Adrenal gland (tissue), 12 donors: ENCODE measurements around the gene GSE1. TPM values are rescaled to one million over a fixed set of nuclear protein-coding genes. Genes with fewer than 3 reads are reported as not detected.

Experiments used
- DNase-seq, 7 donors: peaks; one replicate each; pipeline ENCODE4 v3.0.0-alpha.2; 2019 to 2020
- H3K27ac ChIP-seq, 5 donors: fragments of 200-600 bp; sonication (generic) in 4 of 5; 1 replicate in 3 of 5; 2 replicates in 2 of 5; pipeline versions ENCODE4 v1.5.1 to v1.8.0; 2016 to 2020; ENCODE audit warnings: mild to moderate bottlenecking in 1 of 5
- H3K27me3 ChIP-seq: fragments of 200-600 bp; 2 replicates; pipeline ENCODE4 v1.8.0; 2021
- H3K36me3 ChIP-seq, 2 donors: fragments of 200-600 bp; replicated peaks in 1 of 2; 1 replicate in 1 of 2; 2 replicates in 1 of 2; pipeline versions ENCODE4 v1.5.1 to v1.8.0; 2018 to 2022
- H3K4me1 ChIP-seq, 2 donors: fragments of 200-600 bp; replicated peaks in 1 of 2; 1 replicate in 1 of 2; 2 replicates in 1 of 2; pipeline versions ENCODE4 v1.5.1 to v1.8.0; 2018 to 2021
- H3K4me3 ChIP-seq, 4 donors: fragments of 200-600 bp; sonication (generic) in 3 of 4; one replicate each; pipeline ENCODE4 v1.5.1; 2016 to 2018
- H3K9me3 ChIP-seq, 3 donors: fragments of 200-600 bp; sonication (generic) in 1 of 3; replicated peaks in 1 of 3; 1 replicate in 2 of 3; 2 replicates in 1 of 3; pipeline versions ENCODE4 v1.5.1 to v1.8.0; 2016 to 2021
- POLR2A ChIP-seq, 2 donors: fragments of 450-650 bp; IDR thresholded peaks; one replicate each; pipeline ENCODE4 v1.6.1; 2017; ENCODE audit warnings: antibody characterized with exemption in 2 of 2, mild to moderate bottlenecking in 2 of 2, moderate library complexity in 1 of 2
- WGBS, 4 donors: extraction: QIAGEN DNeasy Blood & Tissue Kit in 2 of 4; methylation state at CpG; one replicate each; pipeline versions ENCODE4 v1.1.5 to v1.1.7; 2013 to 2017; 5-methylcytosine and 5-hydroxymethylcytosine counted together
- intact Hi-C, 2 donors: fragments of 100-400 bp; cut with DNase I; formaldehyde crosslinking; loops; one replicate each; pipeline versions ENCODE4 v1.14.1 to v1.15.0; 2022 to 2023
- polyA plus RNA-seq, 3 donors: library from polyadenylated mRNA; stranded (reverse); fragments of 200-250 nt in 2 of 3; fragments of 350-450 nt in 1 of 3; fragmentation: Illumina TruSeq in 1 of 3; extraction: RNeasy Lipid Tissue Mini Kit (QIAGEN cat#74804) in 1 of 3; gene quantifications; one replicate each; pipeline ENCODE4 v1.2.3, GENCODE V29; 2013 to 2014
- total RNA-seq, 9 donors: library from RNA; depleted of rRNA in 4 of 9; stranded (reverse); fragments of >200 nt in 4 of 9; fragments of 120-200 nt in 1 of 9; fragmentation: NEBNext Ultra II Directional in 1 of 9; extraction: Animal tissue kit (Norgen Biotek cat#: 25700) in 1 of 9; gene quantifications; one replicate each; pipeline versions ENCODE4 v1.1.0 to v1.2.4, GENCODE V29; 2013 to 2023
- TF ChIP-seq, protein P1 (sequence below), 6 experiments: fragments of 450-650 bp in 4 of 6; fragments of 200-600 bp in 2 of 6; sonication (generic) in 1 of 6; IDR thresholded peaks; 1 replicate in 5 of 6; 2 replicates in 1 of 6; pipeline versions ENCODE4 v1.5.1 to v1.8.0; 2016 to 2021; ENCODE audit warnings: antibody characterized with exemption in 6 of 6, mild to moderate bottlenecking in 2 of 6, moderate library complexity in 1 of 6
- donor health status: healthy with polysubstance abuse.
- donor health status: Bipolar disorder and iron deficiency.
- donor health status: DM: yes; HTN: yes; CAD: no.
- donor health status: DM: no; HTN: no; CAD: no.
- donor health status: DM: no; HTN: no; CAD: no.
- donor health status: DM: yes; HTN: yes; CAD: no.

Gene GSE1
- total and polyA plus RNA-seq, 12 donors, result 7.8 to 99.9 (median 64.8) TPM

DNA sequence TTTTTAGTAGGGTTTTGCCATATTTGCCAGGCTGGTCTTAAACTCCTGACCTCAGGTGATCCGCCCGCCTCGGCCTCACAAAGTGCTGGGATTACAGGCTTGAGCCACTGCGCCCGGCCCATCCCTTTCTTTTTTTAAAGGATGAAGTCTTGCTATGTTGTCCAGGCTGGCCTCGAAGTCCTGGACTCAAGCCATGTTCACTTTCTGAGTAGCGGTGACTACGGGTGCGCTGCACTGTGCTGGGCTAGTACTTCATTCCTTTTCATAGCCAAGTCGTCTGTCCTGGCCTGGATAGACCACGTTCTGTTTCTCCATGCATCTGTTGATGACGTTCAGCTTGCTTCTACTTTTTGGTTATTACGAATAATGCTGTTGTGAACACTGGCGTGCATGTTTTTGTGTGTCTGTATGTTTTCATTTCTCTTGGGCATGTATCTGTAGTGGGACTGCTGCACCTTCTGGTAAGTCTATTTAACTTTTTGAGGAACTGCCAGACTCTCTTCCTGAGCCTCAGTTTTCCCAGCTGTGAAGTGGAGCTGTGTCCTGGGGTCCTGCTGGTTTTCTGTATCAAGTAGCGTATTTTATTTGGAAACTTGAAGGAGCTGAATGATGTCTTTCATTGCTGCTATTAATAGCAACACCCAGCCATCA, 40.0 kb upstream of the GSE1 start:
- 87 to 88% (median 87%) methylated on average over 15 of the region's 15 CpGs for WGBS, 4 donors
- Histone ChIP-seq H3K9me3 (no peaks in the 10 kb centered on the region), H3K36me3 (no peaks in the 10 kb centered on the region), H3K4me3 (no peak overlapping the region), H3K27me3 (no peaks in the 10 kb centered on the region), H3K4me1 (peaks cover 14 to 67% of the 10 kb centered on the region in 2 donors), H3K27ac (peak overlapping the region in 2 of 5 donors; percentile 73 to 84)
- intact Hi-C loops, result no loop called here
- TF ChIP-seq, protein P1, sequence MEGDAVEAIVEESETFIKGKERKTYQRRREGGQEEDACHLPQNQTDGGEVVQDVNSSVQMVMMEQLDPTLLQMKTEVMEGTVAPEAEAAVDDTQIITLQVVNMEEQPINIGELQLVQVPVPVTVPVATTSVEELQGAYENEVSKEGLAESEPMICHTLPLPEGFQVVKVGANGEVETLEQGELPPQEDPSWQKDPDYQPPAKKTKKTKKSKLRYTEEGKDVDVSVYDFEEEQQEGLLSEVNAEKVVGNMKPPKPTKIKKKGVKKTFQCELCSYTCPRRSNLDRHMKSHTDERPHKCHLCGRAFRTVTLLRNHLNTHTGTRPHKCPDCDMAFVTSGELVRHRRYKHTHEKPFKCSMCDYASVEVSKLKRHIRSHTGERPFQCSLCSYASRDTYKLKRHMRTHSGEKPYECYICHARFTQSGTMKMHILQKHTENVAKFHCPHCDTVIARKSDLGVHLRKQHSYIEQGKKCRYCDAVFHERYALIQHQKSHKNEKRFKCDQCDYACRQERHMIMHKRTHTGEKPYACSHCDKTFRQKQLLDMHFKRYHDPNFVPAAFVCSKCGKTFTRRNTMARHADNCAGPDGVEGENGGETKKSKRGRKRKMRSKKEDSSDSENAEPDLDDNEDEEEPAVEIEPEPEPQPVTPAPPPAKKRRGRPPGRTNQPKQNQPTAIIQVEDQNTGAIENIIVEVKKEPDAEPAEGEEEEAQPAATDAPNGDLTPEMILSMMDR (IDR thresholded peaks at IDR 0.05), result no peak
- TF ChIP-seq POLR2A (IDR thresholded peaks at IDR 0.05), result no peak
- no peak for DNase-seq

DNA sequence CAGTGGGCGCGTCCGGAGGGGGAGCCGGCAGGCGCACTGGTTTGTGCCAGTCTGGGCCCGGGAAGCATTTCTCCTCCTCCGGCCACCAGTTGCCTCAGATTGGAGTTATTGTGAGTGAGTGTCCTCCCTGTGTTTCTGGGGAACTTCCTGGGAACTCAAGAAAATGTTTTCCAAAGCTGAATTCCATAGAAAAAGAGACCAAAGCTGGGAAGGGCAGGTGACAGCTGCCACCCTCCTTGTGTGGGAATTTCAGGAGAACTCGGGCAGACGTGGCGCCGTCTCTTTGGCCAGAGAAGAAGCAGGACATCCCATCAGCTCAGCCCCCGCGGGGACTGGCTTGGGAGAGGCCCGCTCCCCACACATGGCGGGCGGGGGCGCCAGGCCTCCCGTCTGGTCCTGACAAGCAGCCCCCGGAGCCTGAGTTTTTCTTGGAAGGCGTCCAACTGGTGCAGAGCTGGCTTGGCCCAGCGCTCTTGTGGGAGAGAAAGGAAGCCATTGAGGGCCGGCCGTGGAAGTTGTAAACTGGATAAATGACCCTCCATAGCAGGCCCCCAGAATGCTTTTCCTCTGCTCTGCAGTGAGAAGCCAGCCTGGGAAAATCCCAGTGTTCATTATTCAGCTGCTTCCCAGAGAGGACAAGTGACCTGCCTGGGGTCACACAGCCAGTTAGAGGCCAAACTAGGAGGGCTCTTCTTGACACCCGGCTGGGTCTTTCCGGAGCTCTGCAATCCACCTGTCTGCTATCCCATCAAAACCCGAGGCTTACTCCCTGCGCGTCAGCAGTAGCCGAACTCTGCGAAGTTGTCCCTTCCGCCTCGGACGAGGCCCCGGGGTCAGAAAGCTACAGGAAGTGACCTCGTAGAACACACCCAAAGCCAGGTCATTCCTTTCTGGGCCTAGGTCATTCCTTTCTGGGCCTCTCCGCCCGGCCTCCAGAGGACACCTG, 39.2 kb upstream of the GSE1 start:
- intact Hi-C loops, result no loop called here
- WGBS, 4 donors, result 52 to 74% (median 57%) methylated on average over 20 to 37 of the region's 37 CpGs
- peak; percentile 33 to 73 (median 56) for DNase-seq
- H3K9me3 ChIP-seq, result no peaks in the 10 kb centered on the region
- TF ChIP-seq, protein P1 (IDR thresholded peaks at IDR 0.05), result no peak
- no peak for TF ChIP-seq POLR2A (IDR thresholded peaks at IDR 0.05)
- peaks cover 14 to 67% of the 10 kb centered on the region in 2 donors for H3K4me1 ChIP-seq
- H3K4me3 ChIP-seq, result no peak overlapping the region
- peak overlapping the region in 2 of 5 donors; percentile 73 to 84 for H3K27ac ChIP-seq
- no peaks in the 10 kb centered on the region for H3K36me3 ChIP-seq
- no peaks in the 10 kb centered on the region for H3K27me3 ChIP-seq

DNA sequence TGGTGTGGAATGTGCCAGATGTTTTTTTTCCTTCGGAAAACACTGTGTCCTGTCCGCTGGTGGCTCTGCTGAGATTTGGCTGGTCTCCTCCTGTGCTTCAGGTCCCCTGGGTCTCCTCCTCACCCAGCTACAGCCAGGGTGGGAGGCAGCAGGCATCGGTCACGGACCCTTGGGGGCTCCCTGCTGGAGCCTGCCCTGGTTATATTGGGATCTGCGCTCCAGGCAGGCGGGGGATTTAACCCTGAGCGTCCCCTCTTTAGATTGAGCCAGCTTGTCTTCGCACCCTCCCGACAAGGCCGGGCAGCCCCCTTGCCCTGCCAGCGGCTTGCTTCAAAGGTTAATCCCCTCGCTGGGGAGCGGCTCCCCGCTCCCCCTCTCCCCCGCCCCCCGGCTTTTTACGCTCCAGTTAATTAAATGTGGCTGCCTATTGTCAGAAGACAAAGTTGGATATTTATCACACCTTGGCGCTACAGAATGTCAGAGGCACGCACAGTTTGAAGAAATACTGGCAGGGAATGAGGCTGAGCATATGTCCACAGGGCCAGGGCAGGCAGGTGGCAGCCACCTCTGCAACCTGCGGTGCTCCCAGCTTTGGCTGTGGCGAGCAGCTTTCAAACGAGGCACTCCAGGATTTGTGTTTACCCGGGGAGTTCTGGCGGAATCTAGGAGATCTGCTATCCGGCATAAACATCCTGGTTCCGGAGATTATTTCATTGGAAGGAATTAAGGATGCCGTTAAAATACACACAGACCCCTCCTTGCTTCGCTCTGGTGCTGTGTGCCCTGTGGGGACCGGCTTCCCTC, 38.2 kb upstream of the GSE1 start:
- Histone ChIP-seq H3K4me3 (no peak overlapping the region), H3K27me3 (no peaks in the 10 kb centered on the region), H3K9me3 (no peaks in the 10 kb centered on the region), H3K36me3 (no peaks in the 10 kb centered on the region), H3K27ac (peak overlapping the region in 2 of 5 donors; percentile 73 to 84), H3K4me1 (peaks cover 13 to 71% of the 10 kb centered on the region in 2 donors)
- TF ChIP-seq POLR2A (IDR thresholded peaks at IDR 0.05), result no peak
- TF ChIP-seq, protein P1 (IDR thresholded peaks at IDR 0.05), result no peak
- intact Hi-C loops, result no loop called here
- DNase-seq, result no peak
- 62 to 71% (median 65%) methylated on average over 24 to 29 of the region's 29 CpGs for WGBS, 4 donors

DNA sequence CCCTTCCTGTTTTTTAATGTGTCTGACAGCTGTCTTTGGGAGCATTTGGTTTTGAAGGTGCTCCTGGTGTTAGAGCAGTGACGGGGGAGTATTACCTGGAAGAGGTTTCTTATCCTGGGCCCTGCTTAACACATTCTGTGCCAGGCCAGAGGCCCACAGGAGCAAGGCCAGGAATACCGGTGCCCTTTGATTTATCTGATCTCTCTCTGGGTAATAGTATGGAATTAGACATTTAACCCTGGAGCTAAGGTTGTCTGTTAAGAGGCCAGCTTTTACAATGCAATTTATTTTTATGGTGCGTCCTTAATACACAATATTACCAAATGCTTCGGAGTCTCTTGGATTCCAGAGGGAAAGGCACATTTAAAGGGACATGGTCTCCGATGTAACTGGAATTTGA, 37.2 kb upstream of the GSE1 start:
- H3K9me3 ChIP-seq, result no peaks in the 10 kb centered on the region
- 74 to 83% (median 77%) methylated on average over 5 of the region's 5 CpGs for WGBS, 4 donors
- peaks cover 6 to 65% of the 10 kb centered on the region in 2 donors for H3K4me1 ChIP-seq
- intact Hi-C loops, result no loop called here
- no peak for DNase-seq
- H3K36me3 ChIP-seq, result no peaks in the 10 kb centered on the region
- H3K27ac ChIP-seq, result no peak overlapping the region
- TF ChIP-seq POLR2A (IDR thresholded peaks at IDR 0.05), result no peak
- no peak overlapping the region for H3K4me3 ChIP-seq
- no peaks in the 10 kb centered on the region for H3K27me3 ChIP-seq
